ENCODE results near the gene ATE1. TPM values are rescaled to one million over a fixed set of nuclear protein-coding genes. Genes with fewer than 3 reads are reported as not detected.

The ATE1 gene
- total RNA-seq, 1 experiment from 2014 or later, result 39.2 TPM

- ATAC-seq (no peak), DNase-seq (ENCODE audit: low read depth, low spot score) (no peak)
- Histone ChIP-seq H3K9ac (ENCODE audit: low read length) (no peak overlapping the region), H2AFZ (ENCODE audit: low read depth, low read length, poor library complexity, severe bottlenecking) (no peak overlapping the region), H3K27me3 (ENCODE audit: insufficient read depth, low read length) (no peaks in the 10 kb centered on the region), H3K4me2 (ENCODE audit: low read length) (no peak overlapping the region), H3K9me2 (ENCODE audit: insufficient read depth) (no peaks in the 10 kb centered on the region), H3K36me3 (ENCODE audit: control insufficient read depth in 1 of 2, insufficient read depth in 2 of 2, low read length in 2 of 2) (no peaks in the 10 kb centered on the region), H3K79me2 (ENCODE audit: insufficient read depth, low read length) (no peaks in the 10 kb centered on the region), H4K20me1 (ENCODE audit: insufficient read depth) (no peaks in the 10 kb centered on the region), H3K4me3 (replicated peaks in 1 of 2; ENCODE audit: low read depth in 1 of 2, low read length in 2 of 2) (no peak overlapping the region), H3K4me1 (ENCODE audit: control insufficient read depth in 1 of 2, insufficient read depth in 2 of 2, low read length in 2 of 2) (no peaks in the 10 kb centered on the region), H3K27ac (ENCODE audit: low read depth, low read length) (no peak overlapping the region), H3K9me3 (ENCODE audit: control insufficient read depth in 1 of 2, insufficient read depth in 1 of 2, low read depth in 1 of 2, low read length in 2 of 2) (no peaks in the 10 kb centered on the region)
- RAD21 ChIA-PET (ENCODE audit: low non-redundant PET in 1 of 2, low total read pairs in 2 of 2, uncharacterized antibody in 2 of 2, unreplicated experiment in 2 of 2), result no interaction called here
- CTCF ChIA-PET, result no interaction called here
- BruUV-seq (replicated peaks), result no TSS peak
- TF ChIP-seq JUND (IDR thresholded peaks at IDR 0.05) (no peak), ZBTB33 (IDR thresholded peaks at IDR 0.05; ENCODE audit: extremely low read depth, insufficient replicate concordance, low read length) (no peak), RAD21 (IDR thresholded peaks at IDR 0.05; ENCODE audit: low read depth) (no peak), SP1 (IDR thresholded peaks at IDR 0.05; ENCODE audit: low read depth) (no peak), YY1 (IDR thresholded peaks at IDR 0.05; ENCODE audit: extremely low read depth, insufficient replicate concordance, low read depth, low read length) (no peak), CTCF (IDR thresholded peaks at IDR 0.05 in 2 of 3, conservative IDR thresholded peaks at IDR 0.05 in 1 of 3; ENCODE audit: borderline replicate concordance in 1 of 3, insufficient read depth in 1 of 3, low read depth in 2 of 3, low read length in 2 of 3) (no peak), EGR1 (IDR thresholded peaks at IDR 0.05; ENCODE audit: low read depth) (no peak)
- POLR2A ChIA-PET, result no interaction called here
- intact Hi-C loops (cut with micrococcal nuclease), result no loop called here
Observed at GRCh38 chr10:121838149-121838548, 89.7 kb downstream of the ATE1 start.

Measured in HCT116 (cell line).